Measurements from ENCODE around the gene ANTXR2. TPM values are rescaled to one million over a fixed set of nuclear protein-coding genes. Genes with fewer than 3 reads are reported as not detected.
A peak's percentile ranks its signal among the peaks of the same experiment; 100 is the strongest.

ANTXR2 gene
- total RNA-seq, 2 experiments from 2014 or later = 15.3 to 16.7 TPM

DNA sequence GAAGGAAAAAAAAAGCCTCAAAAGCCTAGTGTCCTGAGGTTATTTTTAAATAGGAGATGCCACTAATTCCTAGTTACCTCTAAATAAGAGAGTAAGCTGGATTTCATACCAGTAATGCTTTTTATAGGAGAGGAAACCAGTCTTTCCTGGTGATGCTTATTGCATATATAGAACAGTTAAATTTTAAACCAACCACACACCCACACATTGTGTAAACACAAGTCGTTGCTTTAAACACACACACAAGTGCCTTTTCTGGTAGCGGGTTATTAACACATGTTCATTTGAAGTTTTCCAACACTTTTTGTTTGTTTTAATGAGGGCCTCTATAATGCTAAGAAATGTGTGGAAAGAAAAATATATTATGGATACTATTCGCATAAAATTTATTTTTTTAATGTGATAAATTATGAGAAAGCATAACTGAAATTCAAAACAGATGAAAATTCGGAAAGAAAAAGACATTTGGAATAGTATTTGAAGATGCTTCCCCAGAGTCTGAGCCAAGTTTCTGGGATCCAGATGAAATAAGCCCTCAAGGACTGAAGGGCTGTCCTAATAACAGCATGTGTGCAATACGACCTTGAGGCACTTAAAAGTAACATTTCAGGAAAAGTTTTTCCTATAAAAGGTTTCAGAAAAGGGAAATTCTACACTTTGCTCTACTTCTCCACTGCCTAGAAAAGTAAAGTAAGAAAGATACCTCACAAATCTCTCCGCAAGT, 2.0 kb downstream of the ANTXR2 start:
- Histone ChIP-seq H3K27ac (ENCODE audit: low read depth in 1 of 2, low read length in 2 of 2) (peak overlapping the region in 1 of 2 donors; percentile 78), H3K4me1 (ENCODE audit: insufficient read depth, low read length) (peaks cover 22% of the 10 kb centered on the region), H3K36me3 (ENCODE audit: insufficient read depth, low read length) (peaks cover 22% of the 10 kb centered on the region), H3K9me3 (ENCODE audit: control insufficient read depth in 1 of 2, insufficient read depth in 1 of 2, low read length in 2 of 2) (no peaks in the 10 kb centered on the region), H3K4me3 (ENCODE audit: low read length) (peak overlapping the region; percentile 90), H3K27me3 (ENCODE audit: control insufficient read depth in 1 of 2, insufficient read depth in 2 of 2, low read length in 2 of 2) (no peaks in the 10 kb centered on the region)
- DNase-seq (no peak), ATAC-seq (ENCODE audit: poor library complexity) (no peak)
- intact Hi-C loops (cut with DNase I, micrococcal nuclease) = loop anchor here (5.0 kb wide), 3 partner anchors 56 to 131 kb away; no protein-coding TSS in a partner anchor
- TF ChIP-seq, protein P1, sequence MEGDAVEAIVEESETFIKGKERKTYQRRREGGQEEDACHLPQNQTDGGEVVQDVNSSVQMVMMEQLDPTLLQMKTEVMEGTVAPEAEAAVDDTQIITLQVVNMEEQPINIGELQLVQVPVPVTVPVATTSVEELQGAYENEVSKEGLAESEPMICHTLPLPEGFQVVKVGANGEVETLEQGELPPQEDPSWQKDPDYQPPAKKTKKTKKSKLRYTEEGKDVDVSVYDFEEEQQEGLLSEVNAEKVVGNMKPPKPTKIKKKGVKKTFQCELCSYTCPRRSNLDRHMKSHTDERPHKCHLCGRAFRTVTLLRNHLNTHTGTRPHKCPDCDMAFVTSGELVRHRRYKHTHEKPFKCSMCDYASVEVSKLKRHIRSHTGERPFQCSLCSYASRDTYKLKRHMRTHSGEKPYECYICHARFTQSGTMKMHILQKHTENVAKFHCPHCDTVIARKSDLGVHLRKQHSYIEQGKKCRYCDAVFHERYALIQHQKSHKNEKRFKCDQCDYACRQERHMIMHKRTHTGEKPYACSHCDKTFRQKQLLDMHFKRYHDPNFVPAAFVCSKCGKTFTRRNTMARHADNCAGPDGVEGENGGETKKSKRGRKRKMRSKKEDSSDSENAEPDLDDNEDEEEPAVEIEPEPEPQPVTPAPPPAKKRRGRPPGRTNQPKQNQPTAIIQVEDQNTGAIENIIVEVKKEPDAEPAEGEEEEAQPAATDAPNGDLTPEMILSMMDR (IDR thresholded peaks at IDR 0.05) = no peak
- Mint-ChIP-seq H3K27ac (peak overlapping the region; percentile 91), H3K36me3 (ENCODE audit: low read depth) (peaks cover 64% of the 10 kb centered on the region), H3K27me3 (no peaks in the 10 kb centered on the region), H3K4me3 (peak overlapping the region; percentile 99), H3K9me3 (no peaks in the 10 kb centered on the region), H3K4me1 (ENCODE audit: low read depth) (peaks cover 83% of the 10 kb centered on the region)
- ChIA-PET CTCF (interaction anchor here (1.6 to 2.5 kb wide), 2 partner anchors 114 to 131 kb away, joined by 4 to 10 read pairs; no protein-coding TSS in a partner anchor), POLR2A (interaction anchor here (0.7 to 4.0 kb wide), 8 partner anchors 9 to 132 kb away, joined by 4 to 33 read pairs (median 22); no protein-coding TSS in a partner anchor)

DNA sequence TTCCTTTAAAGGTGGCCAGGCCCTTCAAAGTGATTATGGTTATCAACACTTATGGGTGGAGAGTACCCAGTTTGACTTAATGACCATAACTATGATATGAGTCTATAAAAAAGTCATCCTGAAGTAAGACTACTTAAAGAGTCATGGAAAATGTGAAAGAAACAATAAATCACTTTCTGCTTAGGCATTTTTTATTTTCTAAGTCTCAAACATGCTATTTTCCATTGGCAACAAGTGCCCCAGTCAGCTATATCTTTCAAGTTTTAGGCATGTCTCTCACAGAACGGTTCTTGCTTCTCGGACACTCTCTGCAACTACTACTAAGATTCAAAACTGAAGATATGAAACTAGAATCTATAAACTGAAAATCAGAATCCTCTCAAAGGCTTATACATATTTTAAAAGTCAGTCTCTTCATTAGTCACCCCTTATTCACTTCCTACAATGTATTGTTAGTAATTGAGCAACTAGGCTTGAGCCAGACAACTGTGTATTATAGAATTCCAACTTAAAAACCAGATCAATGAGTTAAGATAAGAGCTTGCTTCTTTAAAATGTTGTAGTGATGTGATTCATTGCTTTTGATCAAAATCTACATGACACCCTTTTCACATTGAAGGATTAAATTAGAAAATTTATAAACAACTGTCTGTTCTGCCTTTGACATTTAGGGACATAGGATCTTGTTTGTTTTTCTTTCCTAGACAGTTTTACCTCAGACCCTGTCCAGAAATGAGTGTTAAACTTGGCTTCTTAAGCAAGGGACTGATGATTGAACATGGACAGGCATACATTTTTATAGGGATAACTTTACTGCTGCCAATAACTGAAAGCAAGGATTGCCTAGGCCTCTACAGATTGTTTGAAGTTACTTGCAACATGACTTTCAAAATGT, 2.9 kb downstream of the ANTXR2 start:
- no peak for ATAC-seq (ENCODE audit: poor library complexity)
- peak overlapping the region; percentile 90 for H3K4me3 ChIP-seq (ENCODE audit: low read length)

More for the DNA sequence above, 2.9 kb downstream of the ANTXR2 start:
- Histone ChIP-seq H3K27me3 (ENCODE audit: control insufficient read depth in 1 of 2, insufficient read depth in 2 of 2, low read length in 2 of 2) (no peaks in the 10 kb centered on the region), H3K36me3 (ENCODE audit: insufficient read depth, low read length) (peaks cover 24% of the 10 kb centered on the region), H3K4me1 (ENCODE audit: insufficient read depth, low read length) (peaks cover 22% of the 10 kb centered on the region), H3K9me3 (ENCODE audit: control insufficient read depth in 1 of 2, insufficient read depth in 1 of 2, low read length in 2 of 2) (no peaks in the 10 kb centered on the region), H3K27ac (ENCODE audit: low read depth in 1 of 2, low read length in 2 of 2) (peak overlapping the region; percentile 16 to 22)
- H3K4me3 Mint-ChIP-seq = peak overlapping the region; percentile 99
- TF ChIP-seq, protein P1 (IDR thresholded peaks at IDR 0.05) = no peak
- intact Hi-C loops (cut with DNase I, micrococcal nuclease) = loop anchor here (5.0 kb wide), 3 partner anchors 57 to 132 kb away; no protein-coding TSS in a partner anchor
- H3K36me3 Mint-ChIP-seq (ENCODE audit: low read depth) = peaks cover 71% of the 10 kb centered on the region
- DNase-seq = no peak
- H3K27ac Mint-ChIP-seq = peak overlapping the region; percentile 91
- ChIA-PET POLR2A (interaction anchor here (1.0 kb wide), 1 partner anchor 12 kb away, joined by 4 read pairs; no protein-coding TSS in a partner anchor), CTCF (interaction anchor here (0.6 to 1.2 kb wide), 3 partner anchors 57 to 132 kb away, joined by 3 to 4 read pairs (median 3); no protein-coding TSS in a partner anchor)
- no peaks in the 10 kb centered on the region for H3K9me3 Mint-ChIP-seq
- no peaks in the 10 kb centered on the region for H3K27me3 Mint-ChIP-seq
- H3K4me1 Mint-ChIP-seq (ENCODE audit: low read depth) = peaks cover 80% of the 10 kb centered on the region

All from CD4-positive, alpha-beta T cell (primary cell).